ENCODE measurements around the gene COL11A2.

COL11A2 gene

DNA sequence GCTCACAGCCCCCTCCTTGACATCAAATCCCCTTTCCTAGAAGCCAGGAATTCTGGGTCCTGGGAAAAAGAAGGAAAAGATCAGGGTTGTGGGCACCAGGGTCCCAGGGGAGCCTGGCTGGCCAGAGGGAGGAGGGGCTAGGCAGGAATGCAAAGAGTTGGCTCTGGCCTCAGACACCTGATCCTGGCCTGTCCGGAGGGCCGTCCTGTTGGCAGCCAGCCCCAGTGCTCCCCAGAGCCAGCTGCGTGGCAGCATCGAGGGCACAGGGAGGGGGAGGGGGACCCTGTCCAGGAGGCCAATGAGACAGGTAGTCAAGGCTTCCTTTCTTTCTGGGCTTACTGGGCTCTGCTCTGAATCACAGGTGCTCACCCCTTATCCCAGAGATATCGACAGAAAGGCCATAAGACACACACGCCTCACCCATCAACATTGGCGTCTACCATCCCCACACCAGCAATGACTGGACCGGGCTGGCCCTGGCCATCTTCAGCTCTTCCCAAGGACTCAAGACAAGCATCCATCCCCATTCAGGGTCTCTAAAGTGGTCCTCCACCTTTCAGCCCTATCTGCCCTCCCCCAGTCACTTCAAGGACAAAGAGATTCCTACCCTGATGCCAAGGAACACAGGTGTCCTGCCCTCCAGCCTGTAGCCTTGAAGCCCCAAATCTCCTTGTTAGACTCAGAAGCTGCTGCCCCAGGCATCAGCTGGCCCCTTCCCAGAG lies 723 bp downstream of the COL11A2 start:
- DNase-seq = no peak

DNA sequence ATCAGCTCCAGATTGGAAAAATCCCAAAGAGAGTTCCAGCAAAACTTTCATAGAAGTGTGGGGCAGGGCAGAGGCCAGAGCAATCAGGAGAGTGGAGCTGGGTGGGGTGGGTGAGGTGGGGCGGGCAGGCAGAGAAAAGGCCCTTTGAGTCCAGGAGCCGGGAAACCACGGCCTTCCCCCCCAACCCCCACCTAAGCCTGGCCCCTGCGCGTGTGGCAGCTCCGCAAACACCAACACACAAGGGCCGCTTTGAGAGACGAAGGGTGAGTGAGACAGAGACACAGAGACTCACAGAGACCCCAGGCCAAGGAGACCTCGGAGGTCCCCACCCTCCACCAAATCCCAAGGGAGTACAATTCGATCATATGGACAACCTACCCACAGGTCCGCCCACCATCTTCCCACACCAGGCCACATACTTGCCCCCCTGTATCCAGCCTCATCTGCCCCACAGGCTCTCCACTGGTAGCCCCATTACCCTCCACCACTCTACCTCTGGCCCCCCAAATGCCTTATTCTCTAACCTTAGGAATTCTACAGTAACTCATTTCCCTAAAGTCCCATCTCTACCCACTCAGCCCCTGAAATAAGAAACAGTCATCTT lies 1.7 kb downstream of the COL11A2 start:
- no peak for DNase-seq

DNA sequence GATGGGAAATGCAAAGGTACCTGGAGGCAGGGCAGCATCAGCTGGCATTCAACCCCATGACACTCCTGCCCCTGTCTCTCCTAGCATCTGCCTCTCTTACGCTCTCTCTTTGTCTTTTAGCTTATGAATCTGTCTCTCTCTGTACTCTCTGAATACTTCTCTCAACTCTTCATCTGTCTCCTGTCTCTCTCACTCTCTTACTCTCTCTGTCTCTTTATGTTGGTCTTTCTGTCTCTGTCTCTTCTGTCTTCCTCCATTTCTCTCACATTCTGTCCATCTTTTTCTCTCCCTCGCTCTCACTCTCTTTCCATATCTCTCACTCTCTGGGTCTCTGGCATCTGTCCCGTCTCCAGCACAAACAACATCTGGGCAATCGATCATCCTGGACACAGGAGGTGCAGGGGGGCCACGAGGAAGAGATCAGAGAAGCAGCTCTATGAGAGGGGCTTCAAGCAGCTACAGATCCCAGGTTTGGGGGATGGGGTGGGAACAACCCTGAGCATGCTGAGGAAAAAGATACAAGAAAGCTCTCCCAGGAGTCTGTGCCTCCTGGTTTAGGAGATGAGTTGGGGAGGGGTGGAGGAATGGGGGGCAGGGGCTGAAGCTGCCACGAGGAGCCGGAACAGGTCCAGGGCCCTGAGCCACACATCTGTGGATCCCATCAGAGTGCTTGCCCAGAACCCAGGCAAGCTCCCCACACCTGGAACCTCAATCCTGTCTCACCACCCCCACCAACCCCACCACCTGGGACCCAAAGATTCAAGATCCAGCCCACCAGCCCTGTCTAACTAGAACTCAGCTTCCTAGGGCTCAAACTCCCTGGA lies 2.4 kb downstream of the COL11A2 start:
- DNase-seq = no peak

DNA sequence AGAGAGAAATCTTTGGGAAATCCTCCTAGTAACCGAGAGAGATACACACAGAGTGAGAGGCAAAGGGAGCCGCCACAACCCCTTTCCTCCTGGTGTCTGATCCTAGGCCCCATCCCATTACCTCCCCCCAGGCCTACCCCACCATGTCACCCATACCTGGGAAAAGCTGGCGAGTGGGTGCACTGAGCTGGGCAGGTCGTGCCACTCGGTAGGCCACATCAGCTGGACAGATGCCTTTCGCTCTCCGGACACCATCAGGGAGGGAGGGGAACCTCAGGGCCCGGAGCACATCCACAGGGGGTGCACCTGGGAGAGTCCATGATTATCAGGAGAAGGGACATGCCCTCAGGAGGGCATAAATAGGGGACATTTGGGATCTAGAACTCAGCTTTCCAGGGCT lies 3.1 kb downstream of the COL11A2 start:
- no peak for DNase-seq

DNA sequence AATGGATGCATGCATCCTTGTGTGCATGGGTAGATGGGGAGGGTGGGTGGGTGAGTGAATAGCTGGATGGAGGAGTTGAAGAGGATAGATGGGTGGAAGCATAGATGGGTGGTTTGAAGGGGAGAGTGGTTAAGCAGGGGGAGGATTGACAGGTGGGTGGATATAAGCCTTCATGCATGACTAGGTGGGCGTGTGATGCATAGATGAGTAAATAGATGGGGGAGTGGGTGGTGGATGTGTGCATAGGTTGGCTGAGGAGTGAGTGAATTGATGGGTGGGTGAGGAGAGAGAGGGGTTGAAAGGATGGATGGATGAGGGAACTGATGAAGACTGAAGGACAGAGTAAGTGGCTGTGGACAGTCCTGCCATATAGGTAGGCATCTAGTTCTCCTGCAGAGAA lies 4.5 kb downstream of the COL11A2 start:
- no peak for DNase-seq

DNA sequence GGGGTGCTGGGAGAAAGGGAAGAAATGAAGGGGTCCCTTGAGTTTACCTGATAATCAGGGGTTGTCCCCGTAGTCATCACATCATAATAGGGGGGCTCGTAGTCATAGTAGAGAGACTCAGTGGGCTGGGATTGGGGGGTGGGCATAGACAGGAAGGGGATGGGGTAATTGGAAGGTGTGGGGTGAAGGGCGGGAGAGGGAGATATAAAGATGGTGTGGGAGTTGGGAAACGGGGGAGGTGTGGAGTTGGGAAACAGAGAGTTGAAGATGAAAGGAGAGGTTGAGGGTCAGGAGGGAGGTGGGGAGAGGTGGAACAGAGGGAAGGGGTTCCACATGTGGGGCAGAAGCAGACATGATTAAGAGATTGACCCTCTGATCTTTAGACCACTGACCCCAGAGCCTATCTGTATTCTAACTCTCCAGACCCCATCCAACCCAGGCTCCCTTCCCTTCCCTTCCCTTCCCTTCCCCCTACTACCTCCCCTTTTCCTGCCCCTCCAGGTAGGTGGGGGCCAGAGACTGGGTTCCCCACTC lies 6.5 kb downstream of the COL11A2 start:
- no peak for DNase-seq

DNA sequence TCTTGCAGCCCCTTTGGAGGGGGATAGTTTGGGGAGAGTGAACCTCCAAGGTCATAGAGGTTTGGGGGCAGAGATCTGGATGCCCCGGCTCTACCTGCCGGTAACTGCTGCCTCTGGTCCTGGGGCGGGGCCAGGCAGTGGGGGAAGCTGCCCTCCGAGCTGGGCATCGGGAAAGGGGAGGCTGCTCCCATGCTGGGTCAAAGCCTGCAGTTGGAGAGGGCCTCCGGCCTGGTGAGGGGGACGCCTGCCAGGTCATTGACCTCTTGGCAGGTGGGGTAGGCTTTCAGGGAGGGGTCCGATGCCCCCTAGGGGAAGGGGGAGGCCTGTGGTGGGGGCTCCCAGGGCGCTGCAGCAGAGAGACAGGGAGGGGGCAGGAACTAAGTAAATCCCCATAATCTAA lies 7.1 kb downstream of the COL11A2 start:
- no peak for DNase-seq

DNA sequence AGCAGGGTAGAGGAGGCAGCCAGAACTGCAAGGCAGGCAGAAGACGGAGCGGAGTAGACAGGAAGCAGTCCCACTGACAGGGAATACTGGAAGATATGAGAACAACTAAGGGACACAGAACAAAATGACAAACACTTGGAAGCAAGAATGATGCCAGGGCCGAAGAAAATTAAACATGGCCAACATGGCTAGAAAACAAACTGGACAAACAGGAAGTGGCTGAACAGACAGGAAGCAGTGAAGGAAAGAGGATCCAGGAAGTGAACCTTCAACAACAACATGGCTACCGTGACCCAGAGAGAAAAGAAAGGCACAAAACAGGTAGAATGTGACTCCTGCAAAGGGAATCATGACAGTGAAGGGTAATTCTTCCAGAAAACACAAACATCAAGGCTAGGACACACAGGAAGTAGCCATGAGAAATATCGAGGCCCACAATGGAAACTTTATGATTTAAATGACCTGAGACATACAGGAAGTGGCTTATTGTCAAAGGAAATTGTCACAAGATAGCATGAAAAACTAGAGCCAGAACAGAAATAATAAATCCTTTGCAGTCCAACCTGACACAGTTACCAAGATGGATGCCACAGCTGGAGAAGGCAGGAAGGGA lies 9.1 kb downstream of the COL11A2 start:
- DNase-seq = no peak

DNA sequence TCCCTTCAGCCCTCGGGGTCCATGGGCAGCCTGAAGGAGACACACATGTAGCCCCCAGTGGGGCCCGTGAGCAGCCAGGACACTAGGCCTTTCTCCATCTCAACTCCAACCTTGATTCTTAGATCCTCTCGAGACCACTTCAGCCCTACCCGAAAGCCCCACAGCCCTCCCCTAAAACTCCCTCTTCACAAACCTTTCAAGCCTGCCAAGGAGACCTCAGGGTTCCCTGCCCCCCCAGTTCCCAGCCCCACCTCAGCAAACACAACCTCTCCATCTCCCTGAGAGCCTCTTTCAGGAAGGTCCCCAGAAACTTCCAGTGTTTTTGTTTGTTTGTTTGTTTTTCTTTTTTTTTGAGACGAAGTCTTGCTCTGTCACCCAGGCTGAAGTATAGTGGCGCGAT lies 11.1 kb downstream of the COL11A2 start:
- DNase-seq = no peak

DNA sequence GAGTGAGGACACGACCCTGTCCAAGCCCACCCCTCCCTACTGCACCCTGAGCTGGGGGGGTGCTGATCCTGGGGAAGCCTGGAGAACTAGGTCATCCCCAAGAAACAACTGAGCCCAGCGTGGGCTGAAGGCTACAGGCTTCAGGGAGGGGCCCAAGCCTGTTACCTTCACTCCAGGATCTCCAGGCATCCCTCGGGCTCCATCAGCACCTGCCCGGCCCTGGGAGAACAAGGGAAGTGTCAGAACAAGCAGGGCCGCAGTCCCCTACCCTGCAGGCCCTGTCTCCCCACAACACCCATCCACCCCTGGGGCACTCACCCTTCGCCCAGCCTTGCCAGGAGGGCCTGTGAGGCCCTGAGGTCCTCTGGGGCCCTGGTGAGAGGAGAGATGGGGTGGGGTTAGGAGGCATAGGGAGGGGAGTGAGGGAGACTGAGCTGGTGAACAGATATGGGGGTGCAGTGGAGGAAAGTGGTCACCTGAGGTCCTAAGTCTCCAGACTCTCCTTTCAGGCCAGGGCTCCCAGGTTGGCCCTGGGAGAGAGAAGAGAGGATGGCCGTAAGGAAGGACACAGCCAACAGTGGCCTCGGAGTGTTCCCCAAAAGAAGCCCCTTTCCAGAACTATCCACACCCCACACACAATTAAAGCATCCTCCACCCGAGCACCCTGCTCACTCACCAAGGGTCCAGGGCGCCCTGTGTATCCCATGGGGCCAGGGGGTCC lies 13.4 kb downstream of the COL11A2 start:
- no peak for DNase-seq

DNA sequence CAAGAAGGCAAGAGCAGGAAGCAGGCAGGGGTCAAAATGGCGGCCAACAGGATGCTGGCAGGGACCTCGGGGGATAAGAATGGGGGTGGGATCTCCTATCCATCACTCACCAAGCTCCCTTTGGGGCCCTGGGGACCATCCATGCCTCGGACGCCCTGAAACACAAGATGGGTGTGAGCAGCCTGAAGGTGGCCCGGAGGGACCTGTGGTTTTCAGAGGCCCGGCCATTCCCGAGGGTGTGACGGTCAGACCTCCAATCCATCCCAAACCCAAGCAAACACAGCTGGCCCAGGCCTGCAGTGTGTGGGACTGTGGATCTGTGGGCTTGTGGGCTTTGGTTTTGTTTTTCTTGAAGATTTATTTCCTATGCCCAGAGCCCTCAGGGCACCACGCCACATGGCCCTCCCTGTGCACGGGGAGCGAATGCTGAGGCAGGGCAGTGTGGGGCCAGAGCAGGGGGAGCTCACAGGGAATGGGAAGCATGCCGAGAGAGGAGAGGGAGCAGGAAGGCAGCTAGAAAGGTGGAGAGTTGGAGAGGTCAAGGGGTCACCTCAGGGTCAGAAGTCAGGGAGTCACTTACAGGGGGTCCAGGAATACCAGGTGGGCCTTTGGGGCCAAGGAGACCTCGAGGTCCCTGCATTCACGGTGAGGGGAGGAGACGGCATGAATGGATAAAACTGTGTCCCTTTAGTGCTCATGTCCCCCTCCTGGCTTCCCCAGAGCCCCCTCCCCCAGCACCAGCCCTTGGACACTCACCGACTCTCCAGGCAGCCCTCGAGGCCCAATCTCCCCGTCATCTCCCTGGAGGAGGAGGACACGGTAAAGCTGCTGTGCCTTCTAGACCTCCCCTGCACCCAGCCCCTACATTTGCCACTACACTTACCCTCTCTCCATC lies 14.5 kb downstream of the COL11A2 start:
- DNase-seq = no peak

DNA sequence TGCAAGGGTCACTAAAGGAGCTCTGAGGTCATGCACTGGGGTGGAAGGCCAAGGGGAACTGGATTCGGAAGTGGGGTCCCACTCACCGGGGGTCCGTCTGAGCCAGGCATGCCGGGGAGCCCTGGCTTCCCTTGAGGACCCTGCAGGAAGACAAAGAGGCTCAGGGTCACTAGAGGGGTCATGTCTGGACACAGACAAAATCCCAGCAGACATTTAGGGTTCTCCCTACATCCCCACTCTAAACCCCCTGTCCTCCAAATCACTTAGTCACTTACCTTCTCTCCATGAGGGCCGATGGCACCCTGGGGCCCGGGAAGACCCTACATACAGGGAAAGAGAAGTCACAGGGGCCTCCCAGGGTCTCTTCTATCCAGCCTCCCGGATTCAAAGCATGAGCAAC lies 15.4 kb downstream of the COL11A2 start:
- DNase-seq = no peak

DNA sequence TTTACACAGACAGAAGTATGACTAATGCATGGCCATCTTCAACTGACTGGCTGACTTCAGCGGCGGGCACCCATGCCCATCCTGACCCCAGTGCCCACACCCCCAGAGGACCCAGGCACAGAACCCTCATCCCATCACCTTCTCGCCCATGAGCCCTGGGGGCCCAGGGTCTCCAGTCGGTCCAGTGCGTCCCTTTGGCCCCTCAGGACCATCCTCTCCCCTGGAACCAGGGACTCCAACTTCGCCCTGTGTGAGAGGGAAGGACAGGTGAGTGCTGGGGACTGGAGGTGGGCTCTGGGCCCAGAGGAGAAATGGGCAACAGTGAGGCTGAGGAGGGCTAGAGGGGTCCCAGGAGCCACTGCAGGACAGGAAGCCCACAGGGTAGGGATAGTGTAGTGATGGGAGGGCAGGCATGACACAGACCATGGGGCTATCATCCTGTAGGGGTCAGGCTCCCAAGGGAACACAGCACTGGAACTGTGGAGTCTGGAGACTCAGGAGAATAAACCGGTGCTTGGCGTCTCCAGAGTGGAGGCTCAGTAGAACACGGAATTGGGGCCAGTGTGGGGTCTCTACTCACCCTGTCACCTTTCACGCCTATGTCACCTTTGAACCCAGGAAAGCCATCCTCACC lies 16.7 kb downstream of the COL11A2 start:
- DNase-seq = no peak

DNA sequence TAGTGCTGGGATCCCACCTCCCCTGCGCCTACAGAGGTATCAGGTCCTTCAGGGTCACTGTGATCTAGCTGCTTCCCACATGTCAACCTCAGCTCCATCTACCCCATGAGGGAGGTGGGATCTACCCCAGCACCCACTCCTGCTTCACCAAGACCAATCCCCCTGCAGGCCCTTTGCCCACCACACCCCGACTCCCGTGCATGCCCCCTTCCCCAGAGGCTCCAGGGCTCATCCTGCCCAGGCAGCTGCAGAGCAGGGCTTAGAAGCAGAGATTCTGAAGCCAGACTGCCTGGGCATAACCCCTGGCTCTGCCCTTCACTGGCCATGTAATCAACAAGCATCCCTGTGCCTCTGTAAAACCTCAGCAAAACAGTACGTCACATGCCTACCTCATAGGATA lies 17.5 kb downstream of the COL11A2 start:
- DNase-seq = no peak

DNA sequence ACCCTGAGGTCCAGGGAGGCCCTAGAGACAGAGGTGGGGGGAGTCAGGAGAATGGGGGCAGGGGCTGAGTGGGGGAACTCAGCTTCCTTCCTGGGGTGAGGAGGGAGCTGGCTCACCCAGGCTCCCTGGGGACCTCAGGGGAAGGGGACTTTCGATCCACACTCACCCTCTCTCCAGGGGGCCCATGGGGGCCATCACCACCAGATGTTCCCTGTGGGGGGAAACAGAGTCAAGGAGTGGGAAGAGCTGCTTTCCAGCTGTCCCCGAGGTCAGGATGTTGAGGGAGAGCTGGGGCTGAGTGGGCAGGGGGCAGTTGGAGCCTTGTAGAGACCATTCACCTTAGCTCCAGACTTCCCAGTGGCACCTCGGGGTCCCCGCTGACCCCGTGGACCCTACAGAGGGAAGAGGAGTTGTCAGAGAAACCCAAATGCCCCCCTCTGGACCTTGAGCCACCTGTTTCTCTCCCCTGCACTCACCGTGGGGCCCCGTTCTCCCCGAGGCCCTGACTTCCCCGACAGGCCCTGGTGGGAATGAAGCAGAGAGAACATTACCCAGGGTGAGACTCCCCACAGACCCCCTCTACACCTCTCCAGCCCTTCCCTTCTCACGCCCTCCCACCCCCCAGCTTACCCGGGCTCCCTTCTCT lies 18.6 kb downstream of the COL11A2 start:
- no peak for DNase-seq

DNA sequence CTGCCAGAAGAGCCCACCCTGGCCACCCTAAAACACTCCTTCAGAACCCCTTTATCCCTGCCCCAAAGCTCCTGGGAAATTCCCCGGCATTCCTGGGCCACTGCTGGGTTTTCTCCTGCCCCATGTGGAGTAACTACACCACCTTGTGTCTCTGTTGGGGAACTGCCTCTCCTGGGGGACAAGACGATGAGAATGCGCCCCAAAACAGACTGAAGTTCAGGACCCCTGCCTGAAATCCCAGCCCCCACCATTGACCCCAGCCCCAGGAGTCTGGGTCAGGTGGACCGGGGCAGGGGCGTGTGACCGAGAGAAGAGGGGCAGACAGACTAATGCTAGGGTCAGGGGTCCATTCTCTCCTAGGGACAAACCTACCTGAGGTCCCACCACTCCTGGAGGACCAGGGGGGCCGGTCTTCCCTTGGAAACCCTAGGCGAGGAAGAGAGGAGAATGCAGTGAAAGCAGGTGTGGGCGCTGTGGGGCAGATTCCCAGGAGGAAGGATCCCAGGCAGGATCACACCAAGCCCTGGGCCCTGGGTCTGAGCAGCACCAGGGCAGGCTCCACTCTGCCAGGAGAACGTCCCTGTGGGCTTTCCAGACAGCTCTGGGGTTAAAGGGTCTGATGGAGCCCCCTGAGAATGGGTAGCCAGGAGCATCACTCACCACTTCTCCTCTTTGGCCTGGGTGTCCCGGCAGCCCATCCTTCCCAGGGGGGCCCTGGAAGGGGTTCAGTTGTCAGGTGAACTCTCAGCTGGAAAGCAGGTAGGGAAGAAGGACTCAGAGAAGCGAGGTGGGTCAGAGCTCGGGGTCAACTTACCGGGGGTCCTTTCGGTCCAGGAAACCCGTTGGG lies 19.4 kb downstream of the COL11A2 start:
- DNase-seq = no peak

DNA sequence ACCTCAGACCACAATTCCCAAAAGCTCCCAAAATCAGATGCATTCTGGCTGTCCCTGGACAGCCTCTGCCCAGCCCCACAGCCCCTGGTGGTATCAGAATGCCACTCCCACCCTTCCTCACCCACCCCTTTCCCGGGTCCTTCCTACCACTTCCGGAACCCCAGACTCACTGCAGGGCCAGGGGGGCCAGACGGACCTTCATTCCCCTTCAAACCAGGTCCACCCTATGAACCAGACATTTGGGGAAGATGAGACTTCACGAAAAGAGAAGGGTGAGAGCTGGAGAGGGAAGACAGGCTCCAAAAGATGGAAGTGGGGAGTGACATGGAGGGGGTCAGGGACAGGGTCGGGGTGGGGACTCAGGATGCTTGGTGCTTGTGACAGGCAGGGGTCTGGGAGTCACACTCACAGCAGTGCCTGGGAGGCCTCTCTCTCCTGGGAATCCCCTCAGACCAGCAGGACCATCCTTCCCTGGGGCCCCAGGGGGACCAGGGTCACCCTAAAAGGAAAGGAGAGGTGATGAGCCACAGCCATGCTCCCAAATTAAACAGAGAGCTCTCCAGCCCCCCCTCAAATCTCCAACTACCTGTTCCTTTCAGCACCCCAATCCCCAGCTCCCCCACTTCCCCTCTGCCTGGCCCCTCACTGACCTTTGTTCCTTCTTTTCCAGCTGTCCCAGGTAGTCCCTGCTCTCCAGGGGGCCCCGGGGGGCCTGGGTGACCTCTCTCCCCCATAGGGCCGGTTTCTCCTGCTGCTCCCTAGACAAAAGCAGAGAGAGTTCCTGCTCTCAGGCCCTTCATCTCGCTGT lies 20.2 kb downstream of the COL11A2 start:
- no peak for DNase-seq

DNA sequence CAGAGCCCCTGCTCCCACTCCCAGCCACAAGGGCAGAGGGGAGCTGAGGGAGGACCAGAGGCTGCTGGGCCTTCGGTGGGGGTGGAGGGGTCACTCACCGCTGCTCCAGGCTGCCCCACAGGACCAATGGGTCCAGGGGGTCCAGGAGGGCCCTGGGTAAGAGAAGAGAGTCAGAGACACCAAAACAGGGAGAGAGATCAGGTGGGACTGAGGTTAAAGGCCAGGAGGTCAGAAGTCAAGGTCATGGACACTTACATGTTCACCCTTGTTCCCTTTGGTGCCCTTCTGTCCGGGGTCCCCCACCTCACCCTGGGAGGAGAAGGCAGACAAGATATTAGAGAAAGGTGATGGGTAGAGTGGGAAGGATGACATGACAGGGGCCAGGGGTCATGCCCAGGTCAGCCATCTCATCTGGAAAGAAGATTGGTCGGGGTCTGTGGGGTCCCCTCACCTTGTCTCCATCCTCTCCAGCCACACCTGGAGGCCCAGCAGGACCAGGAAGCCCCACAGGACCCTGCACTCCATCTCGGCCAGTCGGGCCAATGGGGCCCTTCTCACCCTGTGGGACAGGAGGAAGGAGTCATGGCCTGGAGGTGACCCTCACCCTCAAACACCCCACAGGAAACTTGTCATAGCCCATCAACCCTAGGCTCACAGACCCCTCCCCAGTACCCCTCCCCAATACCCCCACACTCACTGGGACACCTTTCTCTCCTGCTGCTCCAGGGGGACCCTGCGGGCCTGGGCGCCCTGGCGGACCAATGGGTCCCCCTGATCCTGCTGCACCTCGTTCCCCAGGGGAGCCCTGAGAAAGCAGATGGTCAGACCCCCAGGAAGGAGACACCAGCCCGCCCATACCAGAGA lies 21.0 kb downstream of the COL11A2 start:
- no peak for DNase-seq

All from NCI-H2029 (cell line).